A549 (cell line): ENCODE measurements around the gene ABCA13. TPM values are rescaled to one million over a fixed set of nuclear protein-coding genes. Genes with fewer than 3 reads are reported as not detected.

ENCODE experiments used
- ATAC-seq, 2 experiments: fragments of 200-7000 bp in 1 of 2; fragments of >200 bp in 1 of 2; cut with Nextera tagmentation in 1 of 2; cut with Tn5 transposase in 1 of 2; 3 replicates each; pipeline versions ENCODE4 v1.8.0 to v1.9.1; 2018 to 2020; ENCODE audit warnings: mild to moderate bottlenecking in 1 of 2, moderate library complexity in 1 of 2
- CTCF ChIA-PET: fragments of 300-600 bp; sonication (Branson Sonifier 250); formaldehyde crosslinking; extraction: SDS; loops from one replicate; lab custom pipeline; 2021; ENCODE audit warnings: antibody characterized with exemption, inconsistent platforms; lab: Yijun Ruan, JAX
- POLR2A ChIA-PET: fragments of 350-600 bp; formaldehyde crosslinking; extraction: SDS; loops from one replicate; lab custom pipeline; 2021; ENCODE audit warnings: antibody characterized with exemption, inconsistent platforms; lab: Yijun Ruan, JAX
- DNase-seq, 2 experiments: peaks; one replicate each; pipeline versions ENCODE4 v3.0.0 to v3.0.0-alpha.2; 2011 to 2016; ENCODE audit warnings: low read depth in 1 of 2, low spot score in 1 of 2
- FAIRE-seq: peaks from 2 replicates; lab custom pipeline; 2011; peaks lifted over from hg19 to GRCh38; lab: Jason Lieb, UNC
- H3K27ac ChIP-seq, 2 experiments: fragments of >200 bp; sonication (Bioruptor Twin); formaldehyde crosslinking; 3 replicates each; pipeline ENCODE4 v1.5.1; 2016 to 2017
- H3K4me1 ChIP-seq: fragments of >200 bp; sonication (Bioruptor Twin); formaldehyde crosslinking; 3 replicates; pipeline ENCODE4 v1.6.1; 2016
- H3K4me2 ChIP-seq: fragments of >200 bp; sonication (Bioruptor Twin); formaldehyde crosslinking; 3 replicates; pipeline ENCODE4 v1.6.1; 2016
- H3K4me3 ChIP-seq: fragments of >200 bp; sonication (Bioruptor Twin); formaldehyde crosslinking; 3 replicates; pipeline ENCODE4 v1.5.1; 2016
- H3K9me3 ChIP-seq: fragments of >200 bp; sonication (Bioruptor Twin); formaldehyde crosslinking; 3 replicates; pipeline ENCODE4 v1.6.1; 2016
- CBX8 ChIP-seq: fragments of 200-600 bp; sonication (generic); IDR thresholded peaks from 2 replicates; pipeline ENCODE4 v1.6.1; 2016
- CHD2 ChIP-seq: fragments of 150-350 bp; IDR thresholded peaks from 2 replicates; pipeline ENCODE4 v1.6.1; 2014; ENCODE audit warnings: low read length; ENCODE audit not compliant: partially characterized antibody
- EHF ChIP-seq: fragments of 250-450 bp; sonication (Bioruptor Pico); IDR thresholded peaks from 2 replicates; pipeline ENCODE4 v1.5.0; 2020; ENCODE audit warnings: mild to moderate bottlenecking
- EP300 ChIP-seq, 2 experiments: fragments of >200 bp; sonication (Bioruptor Twin); formaldehyde crosslinking; IDR thresholded peaks; 2 replicates in 1 of 2; 3 replicates in 1 of 2; pipeline ENCODE4 v1.6.1; 2016 to 2017
- FOXS1 ChIP-seq: fragments of 250-450 bp; sonication (Bioruptor Pico); IDR thresholded peaks from 2 replicates; pipeline ENCODE4 v1.5.0; 2020; ENCODE audit warnings: mild to moderate bottlenecking, moderate library complexity
- HDAC2 ChIP-seq: fragments of 200-600 bp; sonication (generic); IDR thresholded peaks from 2 replicates; pipeline ENCODE4 v1.6.1; 2016
- HEYL ChIP-seq: fragments of 250-450 bp; sonication (Bioruptor Pico); IDR thresholded peaks from 2 replicates; pipeline ENCODE4 v1.8.0; 2021; ENCODE audit warnings: mild to moderate bottlenecking, moderate library complexity
- HMGXB4 ChIP-seq: fragments of 250-450 bp; sonication (Bioruptor Pico); IDR thresholded peaks from 2 replicates; pipeline ENCODE4 v1.5.0; 2021; ENCODE audit warnings: mild to moderate bottlenecking, moderate library complexity, borderline replicate concordance
- JUN ChIP-seq, 2 experiments: fragments of >200 bp; sonication (Bioruptor Twin); formaldehyde crosslinking; IDR thresholded peaks; 2 replicates in 1 of 2; 3 replicates in 1 of 2; pipeline ENCODE4 v1.6.1; 2016 to 2017
- KDM1A ChIP-seq: fragments of 200-600 bp; sonication (generic); IDR thresholded peaks from 2 replicates; pipeline ENCODE4 v1.6.1; 2016; ENCODE audit warnings: low read depth, mild to moderate bottlenecking
- KDM5A ChIP-seq: fragments of 200-600 bp; sonication (generic); IDR thresholded peaks from 2 replicates; pipeline ENCODE4 v1.6.1; 2016; ENCODE audit warnings: antibody characterized with exemption, mild to moderate bottlenecking
- MAFK ChIP-seq: fragments of 450-650 bp; IDR thresholded peaks from 2 replicates; pipeline ENCODE4 v1.6.1; 2014; ENCODE audit not compliant: partially characterized antibody
- MAX ChIP-seq: IDR thresholded peaks from 2 replicates; pipeline ENCODE4 v1.6.1; 2012
- NPAS2 ChIP-seq: fragments of 250-450 bp; sonication (Bioruptor Pico); IDR thresholded peaks from 2 replicates; pipeline ENCODE4 v1.8.0; 2022; ENCODE audit warnings: mild to moderate bottlenecking, moderate library complexity, borderline replicate concordance
- NR3C1 ChIP-seq: fragments of >200 bp; sonication (Bioruptor Twin); formaldehyde crosslinking; IDR thresholded peaks from 3 replicates; pipeline ENCODE4 v1.6.1; 2017
- PHF8 ChIP-seq: fragments of 200-600 bp; sonication (generic); IDR thresholded peaks from 2 replicates; pipeline ENCODE4 v1.6.1; 2016; ENCODE audit warnings: low read depth, mild to moderate bottlenecking, antibody characterized with exemption, moderate library complexity, borderline replicate concordance
- POLR2A ChIP-seq: IDR thresholded peaks from 2 replicates; pipeline ENCODE4 v1.6.1; 2012; ENCODE audit warnings: mild to moderate bottlenecking, low read length
- RAD21 ChIP-seq, 2 experiments: fragments of >200 bp in 1 of 2; sonication (Bioruptor Twin) in 1 of 2; formaldehyde crosslinking in 1 of 2; IDR thresholded peaks in 1 of 2; conservative IDR thresholded peaks in 1 of 2; 2 replicates in 1 of 2; 3 replicates in 1 of 2; pipeline ENCODE4 v1.6.1; 2012 to 2018; ENCODE audit warnings: inconsistent platforms in 1 of 2
- RFX5 ChIP-seq: fragments of 450-650 bp; IDR thresholded peaks from 2 replicates; pipeline ENCODE4 v1.7.1; 2014; ENCODE audit warnings: antibody characterized with exemption, mild to moderate bottlenecking, moderate library complexity
- SMC3 ChIP-seq: fragments of >200 bp; sonication (Bioruptor Twin); formaldehyde crosslinking; IDR thresholded peaks from 3 replicates; pipeline ENCODE4 v1.6.1; 2018; ENCODE audit warnings: inconsistent platforms
- SREBF2 ChIP-seq: fragments of 450-650 bp; IDR thresholded peaks from 2 replicates; pipeline ENCODE4 v1.6.1; 2014; ENCODE audit warnings: mild to moderate bottlenecking, moderate library complexity
- TFCP2L1 ChIP-seq: fragments of 250-450 bp; sonication (Bioruptor Pico); IDR thresholded peaks from 2 replicates; pipeline ENCODE4 v1.5.0; 2021; ENCODE audit warnings: mild to moderate bottlenecking
- ZNF302 ChIP-seq: fragments of 250-450 bp; sonication (Bioruptor Pico); IDR thresholded peaks from 2 replicates; pipeline ENCODE4 v1.9.0; 2021; ENCODE audit warnings: inconsistent platforms, mild to moderate bottlenecking, moderate library complexity
- WGBS: methylation state at CpG from one replicate; pipeline ENCODE4 v1.1.6; 2017; ENCODE audit errors: missing lambda C conversion rate; 5-methylcytosine and 5-hydroxymethylcytosine counted together
- polyA plus RNA-seq, 4 experiments: library from polyadenylated mRNA; depleted of rRNA in 3 of 4; stranded (reverse); fragments of >200 nt; fragmentation: RNase III in 1 of 4; extraction: RNeasy Plus Mini Kit Qiagen cat#74134 plus additional on column Dnase treatment in 1 of 4; gene quantifications; 2 replicates in 3 of 4; 3 replicates in 1 of 4; pipeline ENCODE4 v1.2.3, GENCODE V29; 2011 to 2017
- TF ChIP-seq, protein P1 (sequence below): IDR thresholded peaks from 2 replicates; pipeline ENCODE4 v1.6.1; 2012

Gene ABCA13
- polyA plus RNA-seq, 2 of the 4 experiments (the other 2 are of a cell fraction): 0.01 TPM; not detected in 1

GRCh38 chr7:48224042-48224441, 52.8 kb downstream of the ABCA13 start:
- H3K4me1 ChIP-seq: no peaks in the 10 kb centered on the region
- ATAC-seq: no peak
- ChIA-PET CTCF (no interaction called here), POLR2A (no interaction called here)
- no peak for FAIRE-seq
- no peak for DNase-seq
- TF ChIP-seq FOXS1 (CRISPR knock-in tag) (no peak), RAD21 (conservative IDR thresholded peaks at IDR 0.05 in 1 of 2, IDR thresholded peaks at IDR 0.05 in 1 of 2) (no peak), RFX5 (no peak), KDM5A (no peak), CBX8 (no peak), MAFK (no peak), NPAS2 (CRISPR knock-in tag) (no peak), HMGXB4 (no peak), CHD2 (no peak), PHF8 (no peak), EP300 (IDR thresholded peaks at IDR 0.05) (no peak), POLR2A (no peak), SMC3 (no peak), HDAC2 (no peak), SREBF2 (no peak), HEYL (CRISPR knock-in tag) (no peak), NR3C1 (no peak), ZNF302 (CRISPR knock-in tag) (no peak)
- TF ChIP-seq, protein P1, sequence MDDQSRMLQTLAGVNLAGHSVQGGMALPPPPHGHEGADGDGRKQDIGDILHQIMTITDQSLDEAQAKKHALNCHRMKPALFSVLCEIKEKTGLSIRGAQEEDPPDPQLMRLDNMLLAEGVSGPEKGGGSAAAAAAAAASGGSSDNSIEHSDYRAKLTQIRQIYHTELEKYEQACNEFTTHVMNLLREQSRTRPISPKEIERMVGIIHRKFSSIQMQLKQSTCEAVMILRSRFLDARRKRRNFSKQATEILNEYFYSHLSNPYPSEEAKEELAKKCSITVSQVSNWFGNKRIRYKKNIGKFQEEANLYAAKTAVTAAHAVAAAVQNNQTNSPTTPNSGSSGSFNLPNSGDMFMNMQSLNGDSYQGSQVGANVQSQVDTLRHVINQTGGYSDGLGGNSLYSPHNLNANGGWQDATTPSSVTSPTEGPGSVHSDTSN: no peak
- H3K4me3 ChIP-seq: no peak overlapping the region
- H3K4me2 ChIP-seq: no peak overlapping the region
- WGBS: 3% methylated on average over 2 of the region's 2 CpGs
- H3K9me3 ChIP-seq: no peaks in the 10 kb centered on the region
- no peak overlapping the region for H3K27ac ChIP-seq

- H3K4me3 ChIP-seq: no peak overlapping the region
- H3K9me3 ChIP-seq: no peaks in the 10 kb centered on the region
- no peak overlapping the region for H3K27ac ChIP-seq
- DNase-seq (no peak), ATAC-seq (no peak), FAIRE-seq (no peak)
- 55% methylated on average over 4 of the region's 4 CpGs for WGBS
- no peak overlapping the region for H3K4me2 ChIP-seq
- no peak for TF ChIP-seq JUN (IDR thresholded peaks at IDR 0.05)
- TF ChIP-seq EHF (CRISPR knock-in tag): no peak
- no peak for TF ChIP-seq TFCP2L1 (CRISPR knock-in tag)
- CTCF ChIA-PET: no interaction called here
- POLR2A ChIA-PET: no interaction called here
- H3K4me1 ChIP-seq: no peaks in the 10 kb centered on the region
Measured at GRCh38 chr7:48225101-48225500, 53.8 kb downstream of the ABCA13 start.

- peaks cover 10% of the 10 kb centered on the region; the same call in 2 of the 3 replicates for H3K9me3 ChIP-seq
- FAIRE-seq (no peak), DNase-seq (no peak), ATAC-seq (no peak)
- no peak overlapping the region for H3K27ac ChIP-seq
- H3K4me1 ChIP-seq: no peaks in the 10 kb centered on the region
- TF ChIP-seq CHD2 (no peak), NPAS2 (CRISPR knock-in tag) (no peak), RFX5 (no peak), KDM1A (no peak), EP300 (IDR thresholded peaks at IDR 0.05) (no peak), MAX (no peak)
- CTCF ChIA-PET: no interaction called here
- no peak overlapping the region for H3K4me2 ChIP-seq
- POLR2A ChIA-PET: no interaction called here
- H3K4me3 ChIP-seq: no peak overlapping the region
Measured at GRCh38 chr7:48237354-48237753, 66.1 kb downstream of the ABCA13 start.
